Measurements from ENCODE around the gene FGD3. TPM values are rescaled to one million over a fixed set of nuclear protein-coding genes. Genes with fewer than 3 reads are reported as not detected.

FGD3 gene
- total RNA-seq, 1 donor from 2014 or later, result 2.1 TPM

GRCh38 chr9:93054758-93055704 is 107.7 kb downstream of the FGD3 start:
- ATAC-seq, result no peak

GRCh38 chr9:93057042-93057702 is 109.8 kb downstream of the FGD3 start:
- ATAC-seq, result no peak

- peak; percentile 7 for ATAC-seq
Observed at GRCh38 chr9:93057703-93058354, 110.5 kb downstream of the FGD3 start.

GRCh38 chr9:93058355-93059010 is 111.2 kb downstream of the FGD3 start, which contains the start of gene SUSD3:
Gene SUSD3, plus strand, starts transcription at chr9:93058701. Its CDS starts 42 bp downstream, at chr9:93058743.
- peak; percentile 66 for ATAC-seq

GRCh38 chr9:93059011-93059714 is 111.8 kb downstream of the FGD3 start:
- ATAC-seq, result peak; percentile 14

GRCh38 chr9:93059715-93060578 is 112.6 kb downstream of the FGD3 start:
- ATAC-seq, result no peak

GRCh38 chr9:93060746-93061259 is 113.5 kb downstream of the FGD3 start:
- ATAC-seq, result no peak

- ATAC-seq, result no peak
Observed at GRCh38 chr9:93061260-93061751, 114.0 kb downstream of the FGD3 start.

- peak; percentile 39 for ATAC-seq
Observed at GRCh38 chr9:93061791-93062763, 114.8 kb downstream of the FGD3 start.

- peak; percentile 72 for ATAC-seq
Observed at GRCh38 chr9:93064392-93065134, 117.2 kb downstream of the FGD3 start.

- no peak for ATAC-seq
Observed at GRCh38 chr9:93065135-93065720, 117.9 kb downstream of the FGD3 start.

- ATAC-seq, result no peak
Observed at GRCh38 chr9:93066978-93067603, 119.8 kb downstream of the FGD3 start.

- ATAC-seq, result no peak
Observed at GRCh38 chr9:93068956-93069355, 121.6 kb downstream of the FGD3 start.

GRCh38 chr9:93071464-93071863 is 124.1 kb downstream of the FGD3 start:
- peak; percentile 44 for ATAC-seq

GRCh38 chr9:93072383-93072795 is 125.1 kb downstream of the FGD3 start:
- peak; percentile 15 for ATAC-seq

- ATAC-seq, result no peak
Observed at GRCh38 chr9:93076101-93076791, 128.9 kb downstream of the FGD3 start.

GRCh38 chr9:93076792-93077128 is 129.4 kb downstream of the FGD3 start:
- no peak for ATAC-seq

All from esophagus mucosa (tissue), 1 donor.